GM19043 (cell line): ENCODE results near the gene ALK.
"Not testable (repeated sequence)": the region's sequence is repeated elsewhere in the genome, so short reads cannot be mapped to it uniquely, and the experiment has no call there.

Experiments used
- ATAC-seq: cut with Tn5 transposase; IDR thresholded peaks from one replicate; pipeline ENCODE4 v1.9.1; 2021; ENCODE audit warnings: low read depth; ENCODE audit not compliant: unreplicated experiment

ALK gene

DNA sequence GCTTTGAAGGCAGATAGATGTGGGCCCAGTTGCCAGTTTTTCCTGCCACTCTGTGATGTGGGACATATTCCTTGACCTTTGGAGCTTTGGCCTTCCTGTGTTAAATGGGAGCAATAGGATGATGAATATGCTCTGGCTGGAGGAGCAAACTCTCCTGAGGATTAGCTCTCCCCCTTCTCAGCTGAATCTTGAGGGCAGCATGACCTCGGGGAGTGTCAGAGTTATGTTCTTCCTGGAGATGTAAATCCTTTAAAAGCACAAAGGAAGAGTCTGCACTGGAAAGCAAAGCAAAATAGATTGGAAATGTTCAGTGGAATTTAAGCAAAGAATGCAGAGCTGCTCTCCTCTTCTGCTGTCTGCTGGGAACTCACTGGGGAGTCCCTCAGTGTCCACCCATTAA lies 160.1 kb downstream of the ALK start:
- ATAC-seq: no peak

- ATAC-seq: no peak
Observed at GRCh38 chr2:29760008-29760407, 161.4 kb downstream of the ALK start.

- no peak for ATAC-seq
Observed at GRCh38 chr2:29759360-29759759, 162.0 kb downstream of the ALK start.

DNA sequence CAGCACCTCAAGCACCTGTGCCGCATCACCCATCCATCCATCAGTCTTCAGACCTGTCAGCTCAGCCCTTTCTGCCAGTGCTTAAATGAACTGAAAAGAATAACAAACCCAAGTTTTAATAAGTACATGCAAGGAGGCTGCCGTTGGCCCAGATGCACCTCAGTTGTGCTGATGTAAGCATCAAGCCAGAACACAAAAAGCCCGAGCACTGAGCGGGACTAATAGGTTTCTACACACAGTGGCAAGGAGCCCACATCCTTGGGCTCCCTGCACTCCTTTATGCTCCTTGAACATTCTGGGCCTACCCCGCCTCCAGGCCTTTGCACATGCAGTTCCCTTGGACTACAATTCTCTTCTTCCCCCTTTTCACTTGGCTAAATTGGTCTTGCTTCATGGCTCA lies 165.6 kb downstream of the ALK start:
- no peak for ATAC-seq

- ATAC-seq: no peak
Observed at GRCh38 chr2:29755233-29755632, 166.2 kb downstream of the ALK start.

GRCh38 chr2:29753671-29754444 lies 167.5 kb downstream of the ALK start:
- ATAC-seq: no peak

- ATAC-seq: peak; percentile 72
Observed at GRCh38 chr2:29751390-29751789, 170.0 kb downstream of the ALK start.

- not testable (repeated sequence) for ATAC-seq
Observed at GRCh38 chr2:29750463-29750862, 170.9 kb downstream of the ALK start.

DNA sequence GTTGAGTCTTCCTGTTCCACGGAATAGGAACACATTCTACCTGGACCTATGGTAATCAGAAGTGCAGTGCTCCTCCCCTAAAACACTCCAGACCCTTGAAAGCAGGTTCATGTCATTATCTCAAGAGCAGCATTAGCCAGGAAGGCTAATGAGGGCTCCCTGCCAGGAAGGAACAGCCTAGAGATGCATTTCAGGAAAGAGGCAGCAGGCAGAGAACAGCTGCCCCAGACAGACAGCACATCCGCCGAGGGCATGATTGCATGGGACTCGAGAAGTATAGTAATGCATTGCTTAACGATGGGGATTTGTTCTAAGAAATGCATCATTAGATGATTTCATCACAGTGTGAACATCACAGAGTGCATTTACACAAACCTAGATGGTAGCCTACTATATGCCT lies 171.5 kb downstream of the ALK start:
- no peak for ATAC-seq

DNA sequence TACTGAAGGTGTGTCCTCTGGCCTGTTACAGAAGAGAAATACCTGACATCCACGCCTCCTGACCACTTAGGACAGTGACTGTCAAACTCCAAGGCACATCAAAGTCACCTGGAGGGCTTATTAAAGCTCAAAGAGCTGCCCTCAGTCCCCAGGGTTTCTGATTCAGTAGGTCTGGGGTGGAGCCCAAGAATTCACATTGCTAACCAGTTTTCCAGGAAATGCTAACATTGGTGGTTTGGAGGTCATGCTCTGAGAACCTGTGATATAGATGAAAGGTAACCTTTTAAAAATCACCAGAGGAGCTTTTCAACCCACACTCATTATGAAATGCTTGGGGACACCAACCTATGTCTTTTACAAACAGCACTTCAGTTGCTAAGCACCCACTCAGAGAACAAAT lies 172.3 kb downstream of the ALK start:
- ATAC-seq: no peak

DNA sequence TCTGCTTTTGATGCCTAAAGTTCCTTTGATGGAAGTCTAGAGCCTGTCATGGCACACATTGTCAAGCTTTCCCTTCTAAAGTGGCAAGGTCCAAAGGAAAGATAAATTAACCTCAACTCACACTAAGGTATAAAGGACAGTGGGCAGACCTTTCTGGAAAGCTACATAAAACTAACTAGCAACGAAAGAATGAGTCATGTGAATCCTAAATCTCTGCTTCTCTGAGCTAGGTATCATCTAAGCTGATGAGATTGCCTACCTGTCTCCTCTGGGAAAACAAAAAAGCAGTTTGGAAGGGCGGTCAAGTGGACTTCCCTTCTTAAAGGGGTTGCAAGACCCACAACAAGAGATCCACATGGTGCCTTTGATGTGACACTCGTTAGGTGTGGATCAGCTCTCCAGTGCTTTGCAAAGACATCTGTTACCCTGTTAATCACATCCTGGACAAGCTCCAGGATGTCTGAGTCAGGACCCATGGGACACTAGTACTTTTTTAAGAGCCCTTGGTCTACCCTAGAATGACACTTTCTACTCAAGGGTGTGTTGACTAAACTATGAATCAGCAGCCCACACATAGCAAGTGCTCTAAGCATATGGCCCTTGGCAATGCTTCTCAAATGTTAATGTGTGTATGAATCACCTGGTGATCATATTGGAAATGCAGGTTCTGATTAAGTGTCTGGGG lies 173.5 kb downstream of the ALK start:
- peak; percentile 38 for ATAC-seq

- peak; percentile 53 for ATAC-seq
Observed at GRCh38 chr2:29744976-29745375, 176.4 kb downstream of the ALK start.

GRCh38 chr2:29743516-29743915 lies 177.9 kb downstream of the ALK start:
- no peak for ATAC-seq

- ATAC-seq: no peak
Observed at GRCh38 chr2:29742656-29743055, 178.7 kb downstream of the ALK start.

DNA sequence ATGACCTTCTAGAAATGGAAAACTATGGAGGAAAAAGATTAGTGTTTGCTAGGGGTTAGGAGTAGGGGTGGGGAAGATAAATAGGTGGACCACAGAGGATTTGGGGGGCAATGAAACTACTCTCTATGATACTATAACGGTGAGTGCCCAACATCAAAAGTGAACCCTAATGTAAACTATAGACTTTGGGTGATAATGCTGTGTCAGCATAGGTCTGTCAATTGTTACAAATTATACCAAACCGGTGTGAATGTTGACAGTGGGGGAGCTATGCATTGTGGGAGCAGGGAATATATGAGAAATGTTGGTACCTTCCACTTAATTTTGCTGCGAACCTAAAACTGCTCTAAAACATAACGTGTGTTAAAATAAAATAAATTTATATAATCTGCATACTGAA lies 180.3 kb downstream of the ALK start:
- ATAC-seq: no peak

DNA sequence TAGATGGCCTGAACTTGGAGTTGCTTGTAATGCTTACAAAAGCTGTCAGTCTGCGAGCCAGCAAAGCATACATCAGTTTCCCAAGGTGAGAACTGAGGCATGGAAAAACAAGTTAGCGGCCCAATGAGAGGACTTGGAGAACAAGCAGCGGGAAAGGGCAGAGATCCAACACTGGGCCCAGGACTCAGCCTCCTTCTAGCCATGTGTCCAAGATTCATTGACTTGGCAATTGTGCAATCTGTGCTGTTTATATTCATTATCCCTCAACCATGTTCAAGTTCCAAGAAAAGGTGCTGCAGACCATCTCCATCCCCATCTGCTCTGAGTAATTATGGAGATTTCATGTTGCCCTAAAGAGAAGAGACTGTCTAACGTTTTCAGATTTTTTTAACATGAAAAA lies 187.4 kb downstream of the ALK start:
- no peak for ATAC-seq

DNA sequence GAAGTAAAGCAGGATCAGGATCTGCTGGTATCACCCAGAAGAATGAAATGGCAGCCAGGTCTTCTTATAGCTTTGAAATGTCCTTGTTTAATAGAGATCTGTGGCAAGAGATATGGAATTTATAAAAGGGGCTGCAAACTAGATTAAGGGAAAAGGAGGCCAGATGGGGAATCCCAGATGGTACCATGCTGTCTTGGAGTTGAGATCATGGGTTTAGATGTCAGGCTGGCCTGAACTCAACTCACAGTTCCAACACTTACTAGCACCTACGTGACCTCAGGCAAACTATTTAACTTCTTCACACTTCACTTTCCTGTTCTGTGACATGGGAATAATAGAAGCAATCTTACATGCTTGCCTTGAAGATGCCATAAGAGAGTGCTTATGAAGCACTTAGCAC lies 188.2 kb downstream of the ALK start:
- no peak for ATAC-seq

- no peak for ATAC-seq
Observed at GRCh38 chr2:29731948-29732347, 189.4 kb downstream of the ALK start.

DNA sequence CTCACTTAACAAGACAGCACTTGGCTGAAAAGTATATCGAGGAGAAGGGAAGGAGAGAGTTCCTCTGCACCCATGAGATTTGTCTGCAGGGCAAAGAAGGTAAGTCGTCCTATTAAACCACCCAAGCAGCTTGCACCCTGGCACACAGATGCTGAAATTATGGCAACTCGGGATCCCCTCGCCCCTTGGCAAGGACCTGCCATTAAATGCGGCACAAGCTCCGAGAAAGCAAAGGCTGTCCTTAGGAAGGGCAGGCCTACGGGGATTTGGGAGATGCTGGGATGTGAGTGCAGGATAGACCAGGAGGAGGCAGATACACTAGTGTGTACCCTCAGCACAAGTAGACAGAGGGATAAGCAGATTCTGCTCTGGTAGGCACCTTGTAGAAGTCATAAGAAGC lies 191.5 kb downstream of the ALK start:
- ATAC-seq: no peak

GRCh38 chr2:29729401-29729800 lies 192.0 kb downstream of the ALK start:
- ATAC-seq: no peak

DNA sequence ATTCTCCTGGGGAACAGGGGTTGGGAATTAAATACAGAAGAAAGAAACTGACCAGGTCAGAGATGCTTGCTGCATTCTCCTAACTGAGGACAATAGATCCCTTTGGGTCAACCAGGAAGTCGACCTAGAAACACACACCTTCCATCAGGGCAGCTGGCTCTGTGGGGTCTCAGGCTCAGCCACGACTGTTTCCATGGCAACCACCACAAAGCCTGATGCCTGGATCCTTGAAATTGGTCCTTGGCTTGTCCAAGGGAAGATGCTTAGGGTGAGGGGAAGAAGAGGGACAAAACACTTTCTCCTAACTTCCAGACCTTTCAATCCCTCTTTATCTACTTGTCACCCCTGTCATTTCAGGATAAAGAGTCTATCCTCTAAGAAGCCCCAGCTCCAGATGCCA lies 194.4 kb downstream of the ALK start:
- no peak for ATAC-seq

- no peak for ATAC-seq
Observed at GRCh38 chr2:29725610-29726009, 195.8 kb downstream of the ALK start.
